DMS 273 (cell line): ENCODE measurements around the gene RNF11.

ENCODE experiments used
- DNase-seq: peaks from one replicate; lab custom pipeline; 2025; ENCODE audit not compliant: unreplicated experiment; lab: John Stamatoyannopoulos, UW

The RNF11 gene

GRCh38 chr1:51263147-51263877 lies 27.2 kb downstream of the RNF11 start:
- no peak for DNase-seq

- peak; percentile 28 for DNase-seq
Observed at GRCh38 chr1:51264451-51264850, 28.4 kb downstream of the RNF11 start.

GRCh38 chr1:51265618-51266017 lies 29.5 kb downstream of the RNF11 start:
- DNase-seq = no peak

GRCh38 chr1:51266181-51266580 lies 30.1 kb downstream of the RNF11 start:
- no peak for DNase-seq

- DNase-seq = no peak
Observed at GRCh38 chr1:51266791-51267190, 30.7 kb downstream of the RNF11 start.

GRCh38 chr1:51268634-51269033 lies 32.6 kb downstream of the RNF11 start:
- no peak for DNase-seq

GRCh38 chr1:51270751-51271150 lies 34.7 kb downstream of the RNF11 start:
- DNase-seq = no peak

GRCh38 chr1:51272916-51273315 lies 36.8 kb downstream of the RNF11 start:
- no peak for DNase-seq

GRCh38 chr1:51274676-51275075 lies 38.6 kb downstream of the RNF11 start:
- no peak for DNase-seq

- no peak for DNase-seq
Observed at GRCh38 chr1:51276286-51276685, 40.2 kb downstream of the RNF11 start.

GRCh38 chr1:51280321-51280978 lies 44.4 kb downstream of the RNF11 start:
- no peak for DNase-seq

GRCh38 chr1:51281807-51282206 lies 45.7 kb downstream of the RNF11 start:
- DNase-seq = no peak

GRCh38 chr1:51282605-51283004 lies 46.5 kb downstream of the RNF11 start:
- no peak for DNase-seq

- no peak for DNase-seq
Observed at GRCh38 chr1:51283979-51284378, 47.9 kb downstream of the RNF11 start.

GRCh38 chr1:51284487-51284954 lies 48.4 kb downstream of the RNF11 start:
- peak; percentile 93 for DNase-seq

GRCh38 chr1:51285055-51285454 lies 49.0 kb downstream of the RNF11 start:
- no peak for DNase-seq

- no peak for DNase-seq
Observed at GRCh38 chr1:51287966-51288365, 51.9 kb downstream of the RNF11 start.

GRCh38 chr1:51288578-51288977 lies 52.5 kb downstream of the RNF11 start:
- no peak for DNase-seq

- DNase-seq = no peak
Observed at GRCh38 chr1:51289676-51290488, 53.8 kb downstream of the RNF11 start.

GRCh38 chr1:51290489-51290847 lies 54.4 kb downstream of the RNF11 start:
- DNase-seq = no peak

- no peak for DNase-seq
Observed at GRCh38 chr1:51293898-51294515, 57.9 kb downstream of the RNF11 start.
